Stimulated activated CD4-positive, alpha-beta T cell treated with anti-CD3 and anti-CD28 coated beads, Interleukin-4, amount 100 ng/mL, for 1 hour (primary cell): Measurements from ENCODE around the gene RAVER2.
A peak's percentile ranks its signal among the peaks of the same experiment; 100 is the strongest.
"Not testable (repeated sequence)": the region's sequence is repeated elsewhere in the genome, so short reads cannot be mapped to it uniquely, and the experiment has no call there.

Experiments used
- DNase-seq: peaks from one replicate; pipeline ENCODE4 v3.0.0-alpha.2; 2020

RAVER2 gene

DNA sequence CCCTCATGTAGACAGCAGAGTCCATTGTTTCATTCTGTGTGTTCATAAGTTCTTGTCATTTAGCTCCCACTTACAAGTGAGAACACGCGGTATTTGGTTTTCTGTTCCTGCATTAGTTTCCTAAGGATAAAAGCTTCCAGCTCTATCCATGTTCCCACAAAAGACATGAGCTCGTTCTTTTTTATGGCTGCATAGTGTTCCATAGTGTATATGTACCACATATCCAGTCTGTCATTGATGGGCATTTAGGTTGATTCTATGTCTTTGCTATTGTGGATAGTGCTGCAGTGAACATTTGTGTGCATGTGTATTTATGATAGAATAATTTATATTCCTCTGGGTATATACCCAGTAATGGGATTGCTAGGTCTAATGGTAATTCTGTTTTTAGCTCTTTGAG lies 75.7 kb downstream of the RAVER2 start:
- DNase-seq: not testable (repeated sequence)

DNA sequence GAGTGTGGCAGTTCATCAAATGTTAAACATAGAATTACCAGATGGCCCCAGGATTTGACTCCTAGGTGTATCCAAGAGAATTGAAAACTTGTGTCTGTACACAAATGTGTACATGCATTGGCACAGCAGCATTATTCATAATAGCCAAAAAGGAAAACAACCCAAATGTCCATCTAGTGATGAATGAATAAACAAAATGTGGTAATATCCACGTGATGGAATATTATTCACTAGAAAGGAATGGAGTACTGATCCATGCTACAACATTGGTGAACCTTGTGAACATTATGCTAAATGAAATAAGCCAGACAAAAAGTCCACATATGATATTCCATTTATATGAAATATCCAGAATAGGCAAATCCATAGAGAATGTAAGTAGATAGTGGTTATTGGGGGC lies 77.7 kb downstream of the RAVER2 start:
- DNase-seq: no peak

DNA sequence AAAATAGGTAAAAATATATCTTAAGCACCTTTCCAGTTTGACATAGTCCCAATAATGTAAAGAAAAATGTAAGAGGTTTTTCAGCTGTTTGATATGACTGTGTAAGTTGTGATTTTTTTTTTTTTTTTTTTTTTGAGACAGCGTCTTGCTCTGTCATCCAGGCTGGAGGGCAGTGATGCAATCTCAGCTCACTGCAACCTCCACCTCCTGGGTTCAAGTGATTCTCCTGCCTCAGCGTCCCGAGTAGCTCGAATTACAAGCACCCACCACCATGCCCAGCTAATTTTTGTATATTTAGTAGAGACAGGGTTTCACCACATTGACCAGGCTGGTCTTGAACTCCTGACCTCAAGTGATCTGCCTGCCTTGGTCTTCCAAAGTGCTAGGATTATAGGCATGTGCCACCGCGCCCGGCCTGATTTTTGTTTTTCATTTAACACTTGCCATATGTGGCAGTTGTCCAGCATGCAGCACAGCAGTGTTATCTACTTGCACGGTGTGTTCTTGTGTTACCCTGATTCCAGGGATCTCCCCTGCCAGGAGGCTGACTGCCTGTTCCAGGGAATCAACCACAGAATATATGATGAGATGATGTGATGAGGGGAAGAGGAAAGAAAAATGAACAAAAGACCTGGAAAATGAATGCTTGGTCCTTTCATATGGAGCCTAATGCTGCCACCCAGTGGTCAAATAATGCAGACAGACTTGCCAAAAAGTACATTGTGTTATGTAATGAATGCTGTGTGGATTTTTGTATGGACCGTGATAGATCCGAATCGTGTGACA lies 79.0 kb downstream of the RAVER2 start:
- DNase-seq: peak; percentile 39

GRCh38 chr1:64826991-64827390 lies 82.1 kb downstream of the RAVER2 start:
- DNase-seq: no peak

DNA sequence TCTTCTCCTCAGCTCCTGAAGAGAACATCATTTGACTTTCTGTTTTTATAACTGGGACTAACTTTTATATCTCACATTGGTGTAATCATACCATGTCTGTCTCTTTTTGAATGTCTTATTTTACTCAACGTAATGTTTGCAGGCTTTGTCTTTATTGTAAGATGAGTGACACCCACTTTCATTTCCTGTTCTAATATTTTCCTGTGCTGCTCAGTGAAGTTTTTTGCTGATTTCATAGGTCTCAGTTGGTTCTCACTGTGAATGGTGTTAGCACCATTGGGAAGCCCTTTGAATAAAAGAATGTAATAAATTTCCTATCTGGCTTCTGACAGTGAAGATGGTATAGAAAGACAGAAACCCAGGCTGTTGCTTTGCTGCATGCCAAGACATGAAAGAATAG lies 84.0 kb downstream of the RAVER2 start:
- DNase-seq: no peak

- DNase-seq: no peak
Observed at GRCh38 chr1:64829411-64830029, 84.6 kb downstream of the RAVER2 start.

DNA sequence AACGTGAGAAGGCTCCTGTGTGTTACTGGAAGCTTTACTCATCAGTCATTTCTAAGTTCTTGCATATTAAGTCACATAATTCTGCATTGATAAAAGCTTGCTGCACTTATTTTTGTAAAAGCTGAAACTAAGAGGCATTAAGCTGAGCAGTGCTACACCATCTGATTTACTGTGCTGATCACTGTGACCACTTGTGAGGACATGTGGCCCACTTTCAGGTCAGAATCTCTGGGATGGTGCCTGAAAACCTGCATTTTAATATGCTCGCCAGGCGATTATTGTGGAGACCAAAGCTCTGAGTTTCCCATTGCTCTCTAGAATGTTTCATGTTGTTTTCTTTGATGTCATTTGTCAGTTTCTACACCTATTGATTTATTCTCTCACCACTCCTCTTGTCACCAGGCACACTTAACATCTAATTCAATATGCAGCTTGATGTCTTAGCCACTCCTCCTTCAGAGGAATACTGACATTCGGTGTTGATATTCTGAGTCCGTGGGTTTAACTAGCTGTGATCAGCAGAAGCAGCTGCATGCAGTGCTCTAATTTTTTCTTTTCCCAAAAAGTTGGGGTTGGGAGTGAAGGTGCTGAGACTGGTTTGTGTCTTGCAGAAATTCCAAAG lies 85.3 kb downstream of the RAVER2 start:
- DNase-seq: no peak

- no peak for DNase-seq
Observed at GRCh38 chr1:64834734-64835133, 89.9 kb downstream of the RAVER2 start.

DNA sequence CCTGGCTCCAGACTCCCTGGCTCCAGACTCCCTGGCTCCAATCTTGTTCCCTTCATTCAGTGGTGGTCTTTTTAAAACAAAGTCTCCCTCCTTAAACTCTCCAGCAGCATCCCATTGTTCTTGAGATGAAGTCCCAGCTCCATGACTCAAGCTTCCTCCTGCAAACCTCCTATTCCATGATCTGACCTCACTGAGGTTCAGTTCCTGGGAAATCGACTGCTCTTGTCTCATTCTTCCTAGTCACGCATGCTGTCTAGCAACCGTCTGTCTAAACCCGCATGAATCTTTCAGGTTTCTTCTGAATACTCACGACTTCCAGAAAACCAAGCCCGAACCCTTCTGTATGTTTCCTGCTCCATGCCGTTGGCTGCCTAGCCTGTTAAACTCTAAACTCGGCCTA lies 91.9 kb downstream of the RAVER2 start:
- no peak for DNase-seq

DNA sequence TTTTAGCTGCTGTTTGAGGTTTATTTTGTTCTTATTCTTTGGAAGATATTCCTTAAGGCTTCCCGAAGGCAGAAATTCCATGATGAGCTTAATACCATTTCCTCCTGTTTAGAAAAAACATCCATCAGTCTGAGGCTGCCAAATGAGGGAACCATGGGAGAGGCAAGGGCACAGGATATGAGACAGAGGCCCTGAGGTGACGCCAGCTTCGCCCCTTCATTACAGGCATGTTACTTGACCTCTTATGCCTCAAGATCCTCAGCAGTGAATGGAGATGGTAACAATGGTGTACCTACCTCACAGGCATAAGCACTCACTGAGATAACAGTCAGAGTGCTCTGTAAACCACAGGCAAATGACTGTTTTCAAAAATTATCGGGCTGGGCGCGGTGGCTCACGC lies 93.6 kb downstream of the RAVER2 start:
- no peak for DNase-seq

- no peak for DNase-seq
Observed at GRCh38 chr1:64839261-64839660, 94.4 kb downstream of the RAVER2 start.

GRCh38 chr1:64839732-64840405 lies 95.0 kb downstream of the RAVER2 start:
- DNase-seq: no peak

DNA sequence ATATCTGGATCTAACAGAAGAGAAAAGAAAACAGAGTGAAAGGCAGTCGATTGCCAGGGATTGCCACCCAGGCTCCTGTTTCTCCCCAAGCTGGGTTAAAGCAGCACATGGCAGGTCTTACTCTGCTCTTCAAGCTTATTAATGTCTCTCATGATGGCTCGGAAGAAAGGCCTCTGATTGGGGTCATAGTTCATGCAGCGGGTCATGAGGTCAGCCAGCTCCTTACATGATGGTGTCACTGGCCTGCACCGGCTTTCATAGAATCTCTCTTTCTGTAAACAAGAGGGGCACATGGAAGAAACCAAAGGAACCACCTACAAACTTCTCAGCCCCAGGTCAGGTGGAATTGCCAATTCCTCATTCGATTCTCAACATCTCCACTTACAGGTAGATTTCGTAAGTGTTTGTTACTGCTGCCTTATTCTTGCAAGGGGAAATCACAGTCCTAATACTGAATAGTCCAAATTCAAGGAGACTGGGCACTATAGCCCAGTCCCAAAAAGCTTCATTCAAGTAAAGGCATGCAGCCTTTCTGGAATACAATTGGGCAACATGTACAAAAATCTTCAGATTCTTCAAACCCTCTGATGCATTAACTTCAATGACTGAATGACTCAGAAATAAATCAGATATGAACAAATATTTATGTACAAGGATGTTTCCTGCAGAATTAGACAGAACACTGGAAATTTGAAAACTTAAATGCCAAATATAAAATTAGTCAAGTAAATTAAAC lies 96.6 kb downstream of the RAVER2 start:
- DNase-seq: no peak

GRCh38 chr1:64842224-64842623 lies 97.3 kb downstream of the RAVER2 start:
- no peak for DNase-seq

- no peak for DNase-seq
Observed at GRCh38 chr1:64843675-64844074, 98.8 kb downstream of the RAVER2 start.

DNA sequence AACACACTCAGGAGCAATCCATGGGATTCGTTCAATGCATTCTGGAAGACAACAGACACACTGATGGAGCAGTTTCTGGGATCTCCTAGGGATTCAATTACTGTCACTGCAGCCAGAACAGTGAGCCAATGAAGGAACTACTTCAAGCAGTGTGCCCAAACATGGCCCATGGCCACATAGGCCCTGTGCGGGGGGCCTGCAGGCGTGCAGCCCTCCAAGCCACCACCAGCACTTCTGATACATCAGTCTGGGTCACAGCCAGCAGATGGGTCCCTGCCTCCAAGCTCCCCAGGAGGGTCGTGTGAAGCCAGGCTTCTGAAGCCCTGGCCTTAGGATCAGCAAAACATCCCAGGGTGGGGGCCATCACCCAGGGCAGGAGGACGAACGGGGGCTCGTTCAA lies 99.3 kb downstream of the RAVER2 start:
- no peak for DNase-seq

GRCh38 chr1:64844609-64845008 lies 99.7 kb downstream of the RAVER2 start:
- no peak for DNase-seq

DNA sequence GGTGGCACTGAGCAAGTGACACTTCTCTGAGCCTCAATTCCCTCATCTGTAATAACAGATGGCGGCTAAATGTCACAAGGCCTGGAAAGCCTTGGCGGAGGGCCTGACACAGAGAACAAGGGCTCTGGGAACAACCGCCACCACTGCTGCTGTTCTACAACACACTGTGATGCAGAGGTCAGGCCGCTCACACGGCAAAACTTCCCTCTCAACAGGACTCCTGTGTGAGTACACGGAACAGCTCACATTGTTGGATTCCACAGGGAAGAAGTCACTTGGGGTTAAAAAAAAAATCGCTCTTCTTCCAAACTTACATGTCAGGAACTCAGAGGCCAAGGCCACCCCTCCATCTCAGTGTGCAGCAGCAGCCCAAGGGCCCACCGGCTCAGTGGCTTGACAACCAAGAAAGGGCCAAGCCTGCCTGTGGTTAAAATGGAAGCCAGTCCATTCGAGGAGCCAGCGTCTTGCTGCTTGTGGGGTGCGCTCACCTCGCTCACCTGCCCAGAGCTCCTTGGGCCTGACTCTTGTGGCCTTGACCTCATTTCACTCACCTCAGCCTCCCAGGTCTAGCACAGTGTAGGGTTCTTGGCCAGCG lies 101.1 kb downstream of the RAVER2 start:
- DNase-seq: no peak

- DNase-seq: no peak
Observed at GRCh38 chr1:64846573-64847430, 101.9 kb downstream of the RAVER2 start.

DNA sequence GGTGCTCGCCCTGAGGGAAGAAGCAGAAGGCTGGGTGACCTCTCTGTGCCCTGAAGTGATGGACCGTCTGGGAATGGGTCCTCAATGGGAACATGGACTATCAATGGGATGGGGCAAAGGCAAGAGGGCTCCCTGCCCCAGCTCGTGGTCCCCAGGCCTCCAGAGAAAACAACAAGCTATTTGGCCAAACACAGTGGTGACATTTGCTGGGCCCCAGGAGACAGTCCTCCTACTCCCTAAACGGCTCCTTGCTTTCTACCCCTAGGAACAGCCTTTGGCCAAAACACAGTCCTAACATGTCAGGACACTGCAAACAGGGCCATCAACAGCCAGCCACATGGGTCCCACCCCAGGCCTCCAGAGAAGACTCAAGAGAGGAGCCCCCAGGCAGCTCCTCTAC lies 102.8 kb downstream of the RAVER2 start:
- no peak for DNase-seq

GRCh38 chr1:64848136-64848535 lies 103.3 kb downstream of the RAVER2 start:
- DNase-seq: no peak

- no peak for DNase-seq
Observed at GRCh38 chr1:64848803-64849202, 103.9 kb downstream of the RAVER2 start.
